GM23248 (cell line): ENCODE measurements around the gene RPL5. TPM values are rescaled to one million over a fixed set of nuclear protein-coding genes. Genes with fewer than 3 reads are reported as not detected.

ENCODE experiments used
- DNase-seq: peaks from one replicate; pipeline ENCODE4 v3.0.0-alpha.2; 2015
- H2AFZ ChIP-seq: fragments of 200-600 bp; sonication (generic); 2 replicates; pipeline ENCODE4 v1.6.1; 2016; ENCODE audit warnings: antibody characterized with exemption
- H3F3A ChIP-seq: fragments of 200-600 bp; sonication (generic); 2 replicates; pipeline ENCODE4 v1.6.1; 2016; ENCODE audit warnings: mild to moderate bottlenecking, antibody characterized with exemption, mixed run types; ENCODE audit not compliant: insufficient read depth
- H3K27ac ChIP-seq: fragments of 200-600 bp; sonication (generic); 2 replicates; pipeline ENCODE4 v1.5.1; 2016; ENCODE audit warnings: mild to moderate bottlenecking
- H3K27me3 ChIP-seq: fragments of 200-600 bp; sonication (generic); replicated peaks from 2 replicates; pipeline ENCODE4 v1.6.1; 2016; ENCODE audit warnings: mild to moderate bottlenecking; ENCODE audit not compliant: insufficient read depth
- H3K36me3 ChIP-seq: fragments of 200-600 bp; sonication (generic); 2 replicates; pipeline ENCODE4 v1.6.1; 2016; ENCODE audit warnings: low read depth, mild to moderate bottlenecking
- H3K4me1 ChIP-seq: fragments of 200-600 bp; sonication (generic); 2 replicates; pipeline ENCODE4 v1.6.1; 2016; ENCODE audit warnings: mild to moderate bottlenecking; ENCODE audit not compliant: insufficient read depth
- H3K4me2 ChIP-seq: fragments of 200-600 bp; sonication (generic); one replicate; pipeline ENCODE4 v1.6.1; 2016; ENCODE audit warnings: mild to moderate bottlenecking; ENCODE audit not compliant: unreplicated experiment
- H3K4me3 ChIP-seq: fragments of 200-600 bp; sonication (generic); 2 replicates; pipeline ENCODE4 v1.5.1; 2016; ENCODE audit warnings: mild to moderate bottlenecking
- H3K79me2 ChIP-seq: fragments of 200-600 bp; sonication (generic); 2 replicates; pipeline ENCODE4 v1.6.1; 2016; ENCODE audit warnings: mild to moderate bottlenecking; ENCODE audit not compliant: insufficient read depth
- H3K9ac ChIP-seq: fragments of 200-600 bp; sonication (generic); 2 replicates; pipeline ENCODE4 v1.6.1; 2016; ENCODE audit warnings: mild to moderate bottlenecking
- H3K9me2 ChIP-seq: fragments of 200-600 bp; sonication (generic); 2 replicates; pipeline ENCODE4 v1.6.1; 2016; ENCODE audit warnings: mixed run types, mild to moderate bottlenecking, moderate library complexity; ENCODE audit not compliant: insufficient read depth
- H3K9me3 ChIP-seq: fragments of 200-600 bp; sonication (generic); one replicate; pipeline ENCODE4 v1.6.1; 2017; ENCODE audit warnings: low read depth
- H4K20me1 ChIP-seq: fragments of 200-600 bp; sonication (generic); 2 replicates; pipeline ENCODE4 v1.6.0; 2016; ENCODE audit not compliant: insufficient read depth
- EZH2 ChIP-seq: fragments of 200-600 bp; sonication (generic); IDR thresholded peaks from 2 replicates; pipeline ENCODE4 v1.6.1; 2018; ENCODE audit warnings: antibody characterized with exemption, mild to moderate bottlenecking; ENCODE audit not compliant: insufficient read depth, poor library complexity, severe bottlenecking
- EZH2phosphoT487 ChIP-seq: fragments of 200-600 bp; sonication (generic); IDR thresholded peaks from 2 replicates; pipeline ENCODE4 v1.6.1; 2018; ENCODE audit warnings: antibody characterized with exemption, moderate library complexity, mild to moderate bottlenecking, low read depth; ENCODE audit not compliant: insufficient read depth
- WGBS, 2 experiments: methylation state at CpG; one replicate each; pipeline ENCODE4 v1.1.6; 2015 to 2017; ENCODE audit warnings: low lambda C conversion rate in 2 of 2, low coverage in 1 of 2; ENCODE audit errors: missing lambda C conversion rate in 2 of 2; 5-methylcytosine and 5-hydroxymethylcytosine counted together
- in situ Hi-C: fragments of 300-500 bp; cut with MboI; formaldehyde crosslinking; loops from 2 replicates; pipeline ENCODE4 v1.15.0; 2020
- polyA plus RNA-seq: library from polyadenylated mRNA; unstranded; fragments of >200 nt; fragmentation: Nextera tagmentation; extraction: Ambion mirVana; gene quantifications from 2 replicates; pipeline ENCODE4 v1.2.1, GENCODE V29; 2016
- total RNA-seq: library from RNA; depleted of rRNA; stranded (reverse); fragments of >200 nt; shearing (Covaris generic); gene quantifications from 2 replicates; pipeline ENCODE4 v1.2.3, GENCODE V29; 2014

The RPL5 gene
- total and polyA plus RNA-seq, 2 experiments from 2014 or later, result 750 to 1,075 TPM

DNA sequence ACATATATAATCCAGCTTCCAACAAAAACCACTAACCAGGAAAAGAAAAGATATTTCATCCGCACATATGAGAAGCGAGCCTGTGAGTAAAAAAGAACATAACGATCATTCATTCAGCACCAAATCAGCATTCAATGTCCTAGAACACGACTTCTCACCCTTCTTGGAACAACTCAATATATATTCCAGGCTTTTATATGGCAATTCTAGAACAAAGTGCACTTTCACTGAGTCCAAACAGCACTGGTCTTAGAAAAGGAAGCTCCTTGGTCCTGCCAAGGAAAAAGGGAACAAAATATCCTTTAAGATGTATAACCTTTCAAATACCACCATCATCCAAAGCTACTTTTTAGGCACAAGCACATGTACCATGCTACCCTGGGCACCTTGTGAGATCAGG lies 44.5 kb downstream of the RPL5 start:
- DNase-seq, result no peak
- Histone ChIP-seq H3K36me3 (0 out of 2 replicates have a peak, but pooled peaks cover 6% of the 10 kb centered on the region), H3K4me2 (no peak overlapping the region), H3K9me3 (no peaks in the 10 kb centered on the region), H2AFZ (no peak overlapping the region), H3K27me3 (no peaks in the 10 kb centered on the region), H3K4me1 (no peaks in the 10 kb centered on the region), H4K20me1 (no peaks in the 10 kb centered on the region), H3F3A (no peaks in the 10 kb centered on the region), H3K79me2 (no peaks in the 10 kb centered on the region), H3K9me2 (no peaks in the 10 kb centered on the region), H3K9ac (no peak overlapping the region), H3K27ac (no peak overlapping the region), H3K4me3 (no peak overlapping the region)
- no peak for TF ChIP-seq EZH2
- TF ChIP-seq EZH2phosphoT487, result no peak
- in situ Hi-C loops, result no loop called here
- WGBS, 2 experiments, result 91 to 95% methylated on average over 4 of the region's 4 CpGs

DNA sequence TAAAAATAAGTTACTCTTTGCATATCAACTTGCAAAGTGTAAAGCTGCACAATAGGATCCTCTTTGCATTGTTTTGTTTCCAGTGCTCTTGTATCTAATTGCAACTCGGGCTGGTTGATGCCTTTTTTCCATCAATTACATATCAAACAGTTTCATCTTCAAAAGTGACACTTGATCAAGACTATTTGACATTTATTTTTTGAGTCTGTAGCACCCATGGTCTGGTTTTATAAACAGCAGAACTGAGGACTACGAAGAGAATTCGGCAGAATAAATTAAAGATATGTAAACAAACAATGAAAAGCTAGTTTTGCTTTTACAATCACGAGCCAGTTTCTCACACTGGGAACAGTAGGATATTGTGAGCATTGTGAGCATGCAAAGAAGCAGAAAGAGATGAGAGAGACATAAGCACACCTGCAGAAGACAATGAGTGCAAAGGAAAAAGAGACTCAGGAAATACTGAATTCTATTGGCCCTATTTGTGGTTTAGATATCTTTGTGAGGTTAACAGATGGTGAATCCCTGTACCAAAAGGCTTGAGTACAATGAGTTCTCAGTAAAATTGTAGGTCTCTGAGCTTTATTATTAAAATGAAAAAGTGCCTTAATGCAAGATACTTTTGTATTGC lies 45.4 kb downstream of the RPL5 start:
- WGBS, 2 experiments, result 87 to 88% methylated on average over 4 of the region's 4 CpGs

DNA sequence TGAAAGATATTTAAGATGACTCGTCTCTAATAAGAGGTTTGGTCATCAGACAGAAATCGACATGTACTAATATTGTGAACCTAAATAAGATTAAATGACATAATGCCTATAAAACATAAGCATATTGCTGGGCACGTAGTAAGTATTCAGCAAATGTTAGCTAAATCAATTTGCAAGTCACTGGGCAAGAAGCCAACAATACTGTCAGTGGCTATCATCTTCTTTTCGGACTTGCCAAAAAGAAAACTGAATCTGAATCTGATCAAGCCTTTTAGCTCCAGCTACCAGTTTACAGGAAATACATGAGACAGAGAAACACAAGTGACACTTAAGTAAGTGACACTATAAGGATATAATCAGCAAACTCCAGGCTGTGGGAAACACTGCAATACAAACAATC lies 46.0 kb downstream of the RPL5 start:
- peak; percentile 42 for DNase-seq
- Histone ChIP-seq H3K27me3 (no peaks in the 10 kb centered on the region), H3K79me2 (no peaks in the 10 kb centered on the region), H4K20me1 (no peaks in the 10 kb centered on the region), H3F3A (no peaks in the 10 kb centered on the region), H3K4me2 (no peak overlapping the region), H3K4me3 (no peak overlapping the region), H3K36me3 (no peaks in the 10 kb centered on the region), H3K27ac (no peak overlapping the region), H3K9me2 (no peaks in the 10 kb centered on the region), H3K9me3 (no peaks in the 10 kb centered on the region), H3K4me1 (no peaks in the 10 kb centered on the region), H2AFZ (no peak overlapping the region), H3K9ac (no peak overlapping the region)
- WGBS, 2 experiments, result 51 to 54% methylated on average over 4 of the region's 4 CpGs
- in situ Hi-C loops, result no loop called here
- TF ChIP-seq EZH2 (no peak), EZH2phosphoT487 (no peak)

More for the DNA sequence above, 45.4 kb downstream of the RPL5 start:
- Histone ChIP-seq H3K4me1 (no peaks in the 10 kb centered on the region), H4K20me1 (no peaks in the 10 kb centered on the region), H2AFZ (no peak overlapping the region), H3K9me2 (no peaks in the 10 kb centered on the region), H3K27ac (no peak overlapping the region), H3K4me2 (no peak overlapping the region), H3F3A (no peaks in the 10 kb centered on the region), H3K27me3 (no peaks in the 10 kb centered on the region), H3K9ac (no peak overlapping the region), H3K4me3 (no peak overlapping the region), H3K9me3 (no peaks in the 10 kb centered on the region), H3K36me3 (0 out of 2 replicates have a peak, but pooled peaks cover 4% of the 10 kb centered on the region), H3K79me2 (no peaks in the 10 kb centered on the region)
- TF ChIP-seq EZH2phosphoT487 (no peak), EZH2 (no peak)
- DNase-seq, result no peak
- in situ Hi-C loops, result no loop called here

DNA sequence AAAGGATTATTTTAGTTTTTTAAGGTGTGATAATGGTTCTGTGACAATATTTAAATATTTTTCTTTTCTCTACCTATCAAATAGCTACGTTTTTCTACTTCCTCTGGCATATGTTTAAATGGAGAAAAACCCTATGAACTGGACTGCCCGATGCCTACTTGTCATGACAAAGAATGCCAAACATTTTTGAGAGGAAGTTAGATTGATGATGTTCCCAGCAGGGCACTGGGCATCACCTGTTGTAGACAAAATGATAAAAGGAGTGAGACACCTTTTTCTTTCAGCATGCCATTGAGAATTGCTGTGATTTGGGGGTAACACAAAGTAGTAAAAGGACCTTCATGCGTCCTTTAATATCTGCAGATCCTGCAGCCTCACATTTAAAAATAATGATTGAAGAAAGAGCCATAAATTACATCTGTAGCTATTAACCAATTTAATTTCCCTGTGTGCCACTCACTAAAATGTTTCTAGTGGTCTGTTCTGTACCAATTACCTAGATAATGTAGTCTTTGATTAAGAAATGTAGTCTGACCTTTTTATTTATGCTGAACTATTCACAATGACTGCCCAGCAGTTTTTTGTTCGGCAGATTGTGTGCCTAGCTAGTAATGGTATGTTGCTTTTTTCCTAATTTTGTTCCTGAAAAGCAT lies 47.6 kb downstream of the RPL5 start:
- no peaks in the 10 kb centered on the region for H3K4me1 ChIP-seq
- H3K27me3 ChIP-seq, result no peaks in the 10 kb centered on the region
- H3K4me3 ChIP-seq, result no peak overlapping the region
- WGBS, 2 experiments, result 91 to 93% methylated on average over 4 of the region's 4 CpGs
- in situ Hi-C loops, result no loop called here
- no peaks in the 10 kb centered on the region for H3K9me3 ChIP-seq
- no peaks in the 10 kb centered on the region for H3K9me2 ChIP-seq
- TF ChIP-seq EZH2 (no peak), EZH2phosphoT487 (no peak)
- no peak overlapping the region for H2AFZ ChIP-seq
- H3K36me3 ChIP-seq, result no peaks in the 10 kb centered on the region
- no peaks in the 10 kb centered on the region for H3K79me2 ChIP-seq
- H3F3A ChIP-seq, result no peaks in the 10 kb centered on the region
- H3K27ac ChIP-seq, result no peak overlapping the region
- no peaks in the 10 kb centered on the region for H4K20me1 ChIP-seq
- H3K9ac ChIP-seq, result no peak overlapping the region
- no peak for DNase-seq
- no peak overlapping the region for H3K4me2 ChIP-seq
